T47D (cell line): ENCODE data around the gene AOPEP.

Source experiments
- DNase-seq, 2 experiments: peaks; one replicate each; pipeline versions ENCODE4 v3.0.0 to v3.0.0-alpha.2; 2011 to 2012; ENCODE audit warnings: low read depth in 1 of 2, low spot score in 1 of 2
- JUND ChIP-seq: IDR thresholded peaks from 2 replicates; pipeline ENCODE4 v1.6.1; 2012; ENCODE audit warnings: low read depth
- in situ Hi-C: cut with HindIII; loops from 2 replicates; pipeline ENCODE4 v1.10.0; 2016; ENCODE audit warnings: low sequenced_read_pairs, low pct_unique_long_range_greater_than_20kb

Gene AOPEP

GRCh38 chr9:94976077-94976476, 249.6 kb downstream of the AOPEP start:
- in situ Hi-C loops = no loop called here
- DNase-seq = no peak
- no peak for TF ChIP-seq JUND

GRCh38 chr9:94977416-94977815, 250.9 kb downstream of the AOPEP start:
- TF ChIP-seq JUND = no peak
- in situ Hi-C loops = no loop called here
- no peak for DNase-seq

- DNase-seq = no peak
- no peak for TF ChIP-seq JUND
- in situ Hi-C loops = no loop called here
Measured at GRCh38 chr9:94979904-94980507, 253.5 kb downstream of the AOPEP start.

GRCh38 chr9:94980947-94981722, 254.6 kb downstream of the AOPEP start:
- in situ Hi-C loops = no loop called here
- no peak for TF ChIP-seq JUND
- DNase-seq = no peak

- no peak for TF ChIP-seq JUND
- in situ Hi-C loops = no loop called here
- no peak for DNase-seq
Measured at GRCh38 chr9:94981723-94982090, 255.2 kb downstream of the AOPEP start.

GRCh38 chr9:94982211-94982610, 255.7 kb downstream of the AOPEP start:
- in situ Hi-C loops = no loop called here
- DNase-seq = no peak
- no peak for TF ChIP-seq JUND

- in situ Hi-C loops = no loop called here
- TF ChIP-seq JUND = no peak
- DNase-seq = no peak
Measured at GRCh38 chr9:94983552-94983951, 257.1 kb downstream of the AOPEP start.

GRCh38 chr9:94984891-94985476, 258.5 kb downstream of the AOPEP start:
- in situ Hi-C loops = no loop called here

GRCh38 chr9:94985649-94986048, 259.1 kb downstream of the AOPEP start:
- no peak for TF ChIP-seq JUND
- in situ Hi-C loops = no loop called here
- DNase-seq = no peak

More at GRCh38 chr9:94984891-94985476, 258.5 kb downstream of the AOPEP start:
- no peak for DNase-seq
- no peak for TF ChIP-seq JUND

GRCh38 chr9:94987731-94988130, 261.2 kb downstream of the AOPEP start:
- no peak for DNase-seq
- no peak for TF ChIP-seq JUND
- in situ Hi-C loops = no loop called here

GRCh38 chr9:94990897-94991561, 264.5 kb downstream of the AOPEP start:
- TF ChIP-seq JUND = no peak
- in situ Hi-C loops = no loop called here
- no peak for DNase-seq

- DNase-seq = peak in 1 of 2 experiments; percentile 91
- TF ChIP-seq JUND = peak; percentile 38; the same call in 1 of the 2 replicates
- in situ Hi-C loops = no loop called here
Measured at GRCh38 chr9:94991961-94992907, 265.7 kb downstream of the AOPEP start.
